SHP77 (cell line): ENCODE data around the gene PTX4.

Source experiments
- DNase-seq, 2 experiments: peaks; one replicate each; lab custom pipeline; 2025; lab: John Stamatoyannopoulos, UW

Gene PTX4, protein sequence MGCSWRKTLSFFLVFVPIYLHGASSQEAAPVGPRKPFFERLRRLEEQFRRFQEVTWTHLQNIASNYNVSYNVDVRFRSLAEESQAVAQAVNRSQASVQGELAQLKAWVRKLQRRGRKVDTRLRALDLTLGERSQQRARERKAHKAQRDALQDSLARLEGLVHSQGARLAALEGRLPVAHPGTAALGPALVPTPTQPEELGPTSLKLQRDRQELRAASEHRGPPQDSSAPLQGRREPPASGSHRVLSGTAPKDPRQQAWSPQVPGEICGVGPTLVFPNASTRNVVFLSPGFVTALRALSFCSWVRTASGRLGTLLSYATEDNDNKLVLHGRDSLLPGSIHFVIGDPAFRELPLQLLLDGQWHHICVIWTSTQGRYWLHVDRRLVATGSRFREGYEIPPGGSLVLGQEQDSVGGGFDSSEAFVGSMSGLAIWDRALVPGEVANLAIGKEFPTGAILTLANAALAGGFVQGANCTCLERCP

DNA sequence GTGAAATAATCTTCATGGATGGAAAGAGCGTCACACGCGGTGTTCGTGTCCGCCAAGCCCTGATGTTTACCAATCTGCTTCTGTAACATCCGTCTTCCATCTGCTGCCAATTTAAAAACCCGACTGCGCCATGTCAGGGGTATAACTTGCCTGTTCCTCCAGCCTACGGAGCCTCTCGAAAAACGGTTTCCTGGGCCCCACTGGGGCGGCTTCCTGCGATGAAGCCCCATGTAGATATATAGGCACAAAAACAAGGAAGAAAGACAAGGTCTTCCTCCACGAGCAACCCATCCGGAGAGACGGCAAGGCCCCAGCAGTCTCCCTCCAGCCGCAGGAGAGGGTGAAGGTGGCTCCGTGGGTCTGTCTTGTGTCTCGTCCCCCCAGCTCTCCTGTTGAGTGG is at the start of gene PTX4:
TSS of gene PTX4 (minus strand) at position 326 of the 400 bp plus-strand sequence. CDS start at position 291, 35 bp downstream.
- DNase-seq: no peak

- no peak for DNase-seq
Observed at GRCh38 chr16:1537763-1538289, 49.1 kb upstream of the PTX4 start.

DNA sequence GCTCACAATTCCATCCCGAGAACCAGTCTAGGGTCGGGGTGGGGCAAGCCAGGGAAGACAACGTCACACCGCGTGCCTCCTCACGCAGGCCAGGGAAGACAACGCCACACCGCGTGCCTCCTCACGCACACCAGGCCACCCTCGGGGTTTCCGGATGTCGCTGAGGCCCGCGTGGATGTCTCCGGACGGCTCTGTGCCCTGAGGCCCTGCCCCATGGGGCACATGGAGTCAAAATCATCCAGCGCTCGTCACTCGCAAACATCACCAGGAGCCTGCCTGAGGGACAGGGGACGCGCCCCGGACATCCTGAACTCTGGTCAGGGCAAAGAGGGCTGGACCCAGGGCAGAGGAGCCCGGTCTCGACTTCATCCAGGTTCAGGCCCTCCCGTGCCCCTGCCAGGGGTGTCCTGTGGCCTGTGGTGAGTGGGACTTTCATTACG is 48.4 kb upstream of the PTX4 start:
- DNase-seq: no peak

- no peak for DNase-seq
Observed at GRCh38 chr16:1536601-1537000, 47.9 kb upstream of the PTX4 start.

GRCh38 chr16:1535391-1536291 is 46.9 kb upstream of the PTX4 start:
- no peak for DNase-seq

DNA sequence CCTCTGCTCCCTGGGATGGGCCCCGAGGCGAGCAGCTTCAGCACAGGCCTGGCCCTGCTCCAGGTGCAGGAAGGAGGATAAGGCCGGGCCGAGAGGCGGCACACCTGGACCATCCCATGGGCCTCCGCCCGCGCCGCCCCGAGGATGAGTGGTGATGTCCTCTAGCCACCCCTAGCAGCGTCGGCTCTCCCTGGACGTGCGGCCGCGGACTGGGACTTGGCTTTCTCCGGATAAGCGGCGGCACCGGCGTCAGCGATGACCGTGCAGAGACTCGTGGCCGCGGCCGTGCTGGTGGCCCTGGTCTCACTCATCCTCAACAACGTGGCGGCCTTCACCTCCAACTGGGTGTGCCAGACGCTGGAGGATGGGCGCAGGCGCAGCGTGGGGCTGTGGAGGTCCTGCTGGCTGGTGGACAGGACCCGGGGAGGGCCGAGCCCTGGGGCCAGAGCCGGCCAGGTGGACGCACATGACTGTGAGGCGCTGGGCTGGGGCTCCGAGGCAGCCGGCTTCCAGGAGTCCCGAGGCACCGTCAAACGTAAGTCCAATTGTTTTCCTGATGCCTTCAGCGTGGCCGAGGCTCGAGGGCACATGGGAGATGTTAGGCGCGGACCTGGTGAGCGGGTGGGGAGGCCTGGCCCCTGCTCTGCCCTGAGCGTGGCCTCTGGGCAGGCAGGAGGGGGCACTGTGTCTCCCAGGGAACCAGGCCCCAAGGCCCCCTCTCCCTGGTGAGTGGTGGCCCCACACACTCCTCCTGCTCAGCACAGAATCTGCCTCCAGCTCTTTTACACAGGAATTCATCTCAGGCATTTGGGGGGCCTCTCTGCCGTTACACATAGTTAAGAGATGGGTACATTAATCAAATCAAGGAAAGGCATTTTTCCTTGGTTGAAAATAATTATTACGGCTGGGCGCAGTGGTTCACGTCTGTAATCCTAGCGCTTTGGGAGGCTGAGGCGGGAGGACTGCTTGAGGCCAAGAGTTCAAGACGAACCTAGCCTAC is 45.6 kb upstream of the PTX4 start:
- DNase-seq: no peak

DNA sequence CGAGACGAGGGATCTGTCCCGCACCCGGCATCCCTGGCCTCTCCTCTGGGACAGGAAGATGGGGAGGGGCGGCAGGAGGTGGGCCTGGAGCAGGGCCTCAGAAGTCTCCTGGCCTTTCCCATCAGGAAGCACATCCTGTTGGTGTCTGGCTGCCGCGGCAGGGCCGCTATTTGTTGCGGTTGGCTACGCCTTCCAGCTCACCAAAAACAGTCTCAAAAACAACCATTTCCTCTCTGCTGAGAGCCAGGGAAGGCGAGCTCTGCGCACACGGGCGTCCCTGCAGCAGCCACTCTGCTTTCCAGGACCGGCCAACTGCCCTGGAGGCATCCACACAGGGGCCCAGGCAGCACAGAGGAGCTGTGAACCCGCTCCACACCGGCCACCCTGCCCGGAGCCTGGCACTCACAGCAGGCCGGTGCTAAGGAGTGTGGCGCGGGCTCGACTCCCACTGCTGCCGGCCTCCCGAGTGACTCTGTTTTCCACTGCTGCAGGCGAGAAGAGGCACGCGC is 44.8 kb upstream of the PTX4 start, which contains the start of gene TMEM204:
TSS of gene TMEM204 (plus strand) at position 224 of the 509 bp plus-strand sequence. CDS start 610 bp downstream, outside the sequence.
- DNase-seq: no peak

DNA sequence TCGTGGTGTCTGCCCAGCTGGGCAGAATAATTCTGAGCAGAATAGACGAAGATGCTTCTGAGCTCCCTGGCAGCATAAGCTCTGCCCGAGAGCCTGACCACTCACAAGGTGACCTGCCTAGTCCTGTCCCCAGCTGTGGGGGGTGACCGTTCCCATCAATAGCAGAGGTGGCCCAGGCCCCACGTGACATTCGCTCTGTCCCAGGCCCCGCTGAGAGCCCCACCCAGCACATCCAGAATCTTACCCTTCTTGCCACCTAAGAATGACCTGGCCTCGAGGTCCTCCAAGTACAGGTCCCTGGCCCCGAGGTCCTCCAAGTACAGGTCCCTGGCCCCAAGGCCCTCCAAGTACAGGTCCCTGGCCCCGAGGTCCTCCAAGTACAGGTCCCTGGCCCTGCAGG is 44.0 kb upstream of the PTX4 start:
- no peak for DNase-seq

DNA sequence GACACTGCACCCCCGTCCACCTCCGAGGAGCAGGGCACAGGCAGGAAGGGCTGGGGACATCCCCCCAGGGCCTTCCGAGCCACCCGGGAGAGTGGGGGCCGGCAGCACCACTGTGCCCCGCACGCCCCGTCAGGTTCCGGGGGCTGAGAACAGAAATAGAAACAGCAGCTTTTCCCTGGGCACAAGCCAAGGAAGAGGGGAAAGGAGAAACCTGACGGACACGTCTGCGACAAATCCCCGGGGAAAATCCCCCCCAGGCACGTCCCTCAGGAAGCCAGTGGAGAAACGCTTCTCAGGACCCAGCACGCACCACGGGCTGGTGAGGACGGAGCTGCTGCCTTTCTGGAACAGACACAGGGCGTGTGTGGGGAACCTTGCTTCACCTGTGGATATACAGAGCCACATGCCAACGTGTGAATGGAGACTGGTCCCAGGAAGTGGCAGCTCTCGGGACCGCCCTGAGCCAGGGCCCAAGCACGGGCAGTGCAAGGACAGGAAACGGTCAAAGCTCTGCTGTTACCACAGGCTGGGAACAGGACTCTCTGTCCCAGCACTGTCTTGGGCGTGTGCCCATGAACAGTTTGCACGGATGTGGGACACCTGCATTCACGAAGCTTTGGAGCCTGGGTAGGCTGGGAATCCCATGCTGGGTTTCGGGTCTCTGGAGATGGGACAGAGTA is 43.5 kb upstream of the PTX4 start:
- DNase-seq: no peak

DNA sequence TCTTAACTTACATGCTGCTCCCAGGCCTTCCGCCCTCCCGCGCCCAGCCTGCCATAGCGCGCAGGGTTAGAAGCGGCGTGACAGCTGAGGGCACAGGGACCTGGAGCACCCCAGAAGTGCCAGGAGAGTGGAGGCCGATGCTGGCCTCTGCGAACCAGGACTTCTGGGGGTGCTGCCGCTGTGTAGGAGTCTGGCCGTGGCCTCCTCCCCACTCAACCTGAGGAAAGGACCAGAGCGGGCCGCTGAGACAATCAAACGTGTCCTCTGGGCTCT is 42.8 kb upstream of the PTX4 start:
- no peak for DNase-seq

DNA sequence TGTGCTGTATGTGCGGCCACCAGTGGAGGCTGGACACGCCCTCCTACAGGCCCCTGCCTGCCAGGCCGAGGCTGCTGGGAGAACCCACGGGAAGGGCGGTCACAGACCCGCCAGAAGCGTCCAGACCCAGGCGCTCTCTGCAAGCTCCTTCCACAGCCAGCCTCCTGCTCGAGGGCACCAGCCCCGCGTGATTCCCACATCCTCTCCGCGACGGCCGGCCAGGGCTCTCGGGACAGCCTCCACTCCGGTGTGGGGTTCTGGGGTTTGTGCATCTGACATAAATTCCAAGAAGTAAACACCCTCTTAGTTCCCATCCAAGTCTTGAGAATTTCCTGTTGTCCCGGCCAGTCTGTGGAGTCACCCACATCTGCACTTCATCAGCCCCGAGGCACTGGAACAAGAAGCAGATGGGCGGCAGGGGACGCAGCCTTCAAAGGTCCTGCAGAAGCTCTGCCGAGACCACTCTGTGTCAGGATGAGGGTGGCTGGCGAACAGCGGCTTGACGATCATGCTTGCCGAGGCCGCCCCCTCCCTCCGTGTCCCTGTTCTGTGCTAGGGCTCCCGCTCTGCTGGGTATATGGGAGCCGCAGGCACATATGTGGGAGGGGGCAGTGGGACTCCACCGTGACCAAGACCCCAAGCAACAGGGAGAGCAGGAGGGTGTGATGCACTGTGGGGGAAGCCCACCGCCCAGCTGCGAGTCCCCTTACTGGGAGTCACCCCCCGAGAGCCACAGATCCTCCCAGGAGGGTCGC is 42.3 kb upstream of the PTX4 start:
- DNase-seq: no peak

DNA sequence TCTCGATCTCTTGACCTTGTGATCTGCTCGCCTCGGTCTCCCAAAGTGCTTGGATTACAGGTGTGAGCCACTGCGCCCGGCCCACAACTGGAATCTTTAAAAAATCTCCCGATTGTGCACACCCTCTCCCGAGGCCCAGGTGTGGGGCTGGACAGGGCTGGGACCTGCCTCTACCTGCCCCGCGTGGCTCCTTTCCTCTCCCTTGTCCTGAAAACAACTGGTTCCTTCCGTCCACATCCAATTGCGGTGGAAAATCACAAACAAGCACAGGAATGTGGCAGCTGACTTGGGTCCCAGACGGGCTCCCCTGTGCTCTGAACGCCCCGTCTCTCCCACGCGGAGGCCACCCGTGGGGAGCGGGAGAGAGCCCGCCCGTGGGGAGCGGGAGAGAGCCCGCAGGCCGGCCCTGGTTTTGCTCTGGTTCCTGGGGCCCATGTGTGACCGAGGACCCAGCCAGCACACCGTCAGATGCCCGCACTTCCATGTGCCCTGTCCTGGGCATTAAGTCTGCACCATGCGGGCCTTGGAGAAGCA is 41.7 kb upstream of the PTX4 start:
- no peak for DNase-seq

- DNase-seq: no peak
Observed at GRCh38 chr16:1528921-1529537, 40.3 kb upstream of the PTX4 start.

DNA sequence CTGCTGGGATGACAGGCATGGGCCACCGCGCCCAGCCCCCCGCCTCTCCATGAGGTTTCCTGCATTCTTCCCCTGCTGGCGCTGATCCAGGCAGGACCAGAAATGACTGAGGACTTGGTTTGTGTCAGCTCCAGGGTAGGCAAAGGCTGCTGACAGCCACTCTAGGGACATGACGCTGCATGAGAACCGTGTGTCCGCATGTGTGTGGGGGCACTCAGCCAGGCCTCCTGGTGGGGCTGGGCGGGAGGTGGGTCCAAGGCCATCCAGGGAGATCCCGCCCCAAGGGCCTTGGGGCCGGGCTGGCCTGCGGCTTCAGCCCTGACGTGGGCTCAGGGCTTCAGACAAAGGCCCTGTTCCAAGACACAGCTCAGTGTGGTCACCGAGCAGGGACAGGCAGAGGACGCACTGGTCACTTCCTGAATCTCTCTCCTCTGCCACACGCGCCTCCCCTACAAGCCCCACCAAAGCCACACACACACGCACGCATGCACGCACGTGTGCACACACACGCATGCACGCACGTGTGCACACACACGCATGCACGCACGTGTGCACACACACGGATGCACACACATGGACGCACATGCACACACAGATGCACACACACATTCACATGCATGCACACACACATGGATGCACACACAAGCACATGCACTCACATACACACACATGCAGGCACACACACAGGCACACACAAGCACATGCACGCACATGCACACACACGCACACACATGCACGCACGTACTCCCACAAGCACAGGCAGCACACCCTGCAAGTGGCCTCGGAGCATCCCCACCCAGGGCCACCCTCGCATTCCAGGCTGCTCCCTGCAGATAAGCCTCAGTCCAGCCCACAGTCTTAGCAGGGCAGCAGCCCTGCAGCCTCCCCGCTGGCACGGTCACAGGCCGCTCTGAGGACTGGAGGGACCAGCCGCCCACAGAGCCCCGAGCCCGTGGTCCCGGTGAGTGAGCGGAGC is 39.4 kb upstream of the PTX4 start:
- DNase-seq: no peak

- no peak for DNase-seq
Observed at GRCh38 chr16:1526608-1527555, 38.1 kb upstream of the PTX4 start.

DNA sequence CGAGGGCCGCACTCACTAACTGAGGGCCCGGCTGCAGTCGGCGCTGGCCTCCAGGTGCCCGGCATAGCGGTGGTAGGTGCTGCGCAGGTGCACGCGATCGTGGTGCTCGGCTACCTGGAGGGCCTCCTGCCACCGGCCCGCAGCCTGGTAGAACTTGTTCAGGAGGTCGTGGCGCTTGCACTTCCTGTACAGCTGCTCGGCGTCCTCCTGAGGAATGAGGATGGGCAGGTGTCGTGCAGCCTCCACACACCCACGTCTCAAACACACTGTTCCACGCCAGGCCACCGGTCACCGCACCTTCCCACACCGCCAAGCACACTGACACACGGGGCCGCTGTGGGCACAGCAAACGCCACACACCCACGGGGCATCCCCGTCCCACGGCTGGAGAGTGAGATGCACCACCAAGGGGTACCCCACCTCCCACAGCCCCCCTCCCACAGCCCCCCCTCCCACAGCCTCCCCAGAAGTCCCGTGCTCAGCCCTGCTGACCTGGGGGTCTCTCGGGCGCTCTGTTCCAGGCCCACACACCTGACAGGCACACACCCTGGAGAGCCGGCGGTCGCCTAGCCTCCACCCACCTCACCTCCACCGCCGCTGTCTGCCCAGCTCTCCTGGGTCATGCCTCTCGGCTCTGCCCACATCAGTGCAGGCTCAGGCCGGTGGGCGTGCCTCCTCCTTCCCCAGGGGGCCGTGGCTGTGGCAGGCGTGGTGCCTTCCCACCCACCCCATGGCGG is 37.3 kb upstream of the PTX4 start:
- no peak for DNase-seq
